ENCODE measurements around the gene TGFBR2.
"Not testable (repeated sequence)": the region's sequence is repeated elsewhere in the genome, so short reads cannot be mapped to it uniquely, and the experiment has no call there.

TGFBR2 gene

GRCh38 chr3:30623351-30623750 is 16.9 kb downstream of the TGFBR2 start:
- H3K4me3 ChIP-seq (ENCODE audit: low read depth, low read length) = no peak overlapping the region

GRCh38 chr3:30624480-30624879 is 18.1 kb downstream of the TGFBR2 start:
- not testable (repeated sequence) for H3K36me3 ChIP-seq (ENCODE audit: control insufficient read depth in 1 of 2, insufficient read depth in 2 of 2, low read length in 2 of 2); DNase-seq; H4K91ac ChIP-seq (ENCODE audit: low read depth, low read length); H3K9me3 ChIP-seq (ENCODE audit: insufficient read depth, low read depth, low read length); H3K4me3 ChIP-seq (ENCODE audit: low read depth, low read length); H2BK5ac ChIP-seq (ENCODE audit: low read depth, low read length, poor library complexity); H3K4me2 ChIP-seq (ENCODE audit: low read length); H3K27me3 ChIP-seq (ENCODE audit: insufficient read depth, low read length); H3K18ac ChIP-seq (ENCODE audit: low read length); H3K9ac ChIP-seq (ENCODE audit: low read length); H3K23ac ChIP-seq (ENCODE audit: low read length); H4K12ac ChIP-seq (ENCODE audit: low read depth, low read length); H4K8ac ChIP-seq (ENCODE audit: low read depth, low read length); H2AFZ ChIP-seq (ENCODE audit: insufficient read depth, low read length, poor library complexity); H3K27ac ChIP-seq (ENCODE audit: low read depth, low read length); H2BK120ac ChIP-seq (ENCODE audit: insufficient read depth, low read length, poor library complexity); H3K79me2 ChIP-seq (ENCODE audit: control insufficient read depth, insufficient read depth, low read length, poor library complexity); H3K14ac ChIP-seq (ENCODE audit: low read length); H3K79me1 ChIP-seq (ENCODE audit: low read length); H2BK12ac ChIP-seq (ENCODE audit: low read length); H2AK5ac ChIP-seq (ENCODE audit: low read length); H3K4ac ChIP-seq (ENCODE audit: low read depth, low read length)
- WGBS (ENCODE audit: extremely low coverage, insufficient coverage, insufficient read length) = no CpG with 5 or more reads among the region's 6 CpGs
- peaks cover 10 to 11% of the 10 kb centered on the region in 2 experiments for H3K4me1 ChIP-seq (ENCODE audit: control insufficient read depth in 1 of 2, insufficient read depth in 2 of 2, low read length in 2 of 2)

More at GRCh38 chr3:30623351-30623750, 16.9 kb downstream of the TGFBR2 start:
- no peak overlapping the region for H2BK12ac ChIP-seq (ENCODE audit: low read length)
- H2BK120ac ChIP-seq (ENCODE audit: insufficient read depth, low read length, poor library complexity) = no peak overlapping the region
- no peak overlapping the region for H3K4ac ChIP-seq (ENCODE audit: low read depth, low read length)
- H3K79me2 ChIP-seq (ENCODE audit: control insufficient read depth, insufficient read depth, low read length, poor library complexity) = peaks cover 5% of the 10 kb centered on the region
- no peak overlapping the region for H3K9ac ChIP-seq (ENCODE audit: low read length)
- H2AFZ ChIP-seq (ENCODE audit: insufficient read depth, low read length, poor library complexity) = no peak overlapping the region
- H3K4me2 ChIP-seq (ENCODE audit: low read length) = no peak overlapping the region
- H3K27me3 ChIP-seq (ENCODE audit: insufficient read depth, low read length) = no peaks in the 10 kb centered on the region
- no CpG with 5 or more reads among the region's 5 CpGs for WGBS (ENCODE audit: extremely low coverage, insufficient coverage, insufficient read length)
- no peak overlapping the region for H3K14ac ChIP-seq (ENCODE audit: low read length)
- H2BK5ac ChIP-seq (ENCODE audit: low read depth, low read length, poor library complexity) = no peak overlapping the region
- no peaks in the 10 kb centered on the region for H3K9me3 ChIP-seq (ENCODE audit: insufficient read depth, low read depth, low read length)
- no peak overlapping the region for H3K18ac ChIP-seq (ENCODE audit: low read length)
- H4K91ac ChIP-seq (ENCODE audit: low read depth, low read length) = no peak overlapping the region
- H3K36me3 ChIP-seq (ENCODE audit: control insufficient read depth in 1 of 2, insufficient read depth in 2 of 2, low read length in 2 of 2) = peaks cover under 1 to 5% of the 10 kb centered on the region in 2 experiments
- H3K23ac ChIP-seq (ENCODE audit: low read length) = no peak overlapping the region
- peaks cover 10 to 11% of the 10 kb centered on the region in 2 experiments for H3K4me1 ChIP-seq (ENCODE audit: control insufficient read depth in 1 of 2, insufficient read depth in 2 of 2, low read length in 2 of 2)
- no peak overlapping the region for H3K27ac ChIP-seq (ENCODE audit: low read depth, low read length)
- no peak for DNase-seq
- H4K8ac ChIP-seq (ENCODE audit: low read depth, low read length) = no peak overlapping the region
- H4K12ac ChIP-seq (ENCODE audit: low read depth, low read length) = no peak overlapping the region
- H3K79me1 ChIP-seq (ENCODE audit: low read length) = no peaks in the 10 kb centered on the region
- H2AK5ac ChIP-seq (ENCODE audit: low read length) = no peak overlapping the region

- H2AFZ ChIP-seq (ENCODE audit: insufficient read depth, low read length, poor library complexity) = no peak overlapping the region
These were observed 19.4 kb downstream of the TGFBR2 start for GRCh38 chr3:30625541-30626438.

GRCh38 chr3:30626443-30627180 is 20.2 kb downstream of the TGFBR2 start:
- H3K23ac ChIP-seq (ENCODE audit: low read length) = no peak overlapping the region
- no peaks in the 10 kb centered on the region for H3K79me2 ChIP-seq (ENCODE audit: control insufficient read depth, insufficient read depth, low read length, poor library complexity)
- no peaks in the 10 kb centered on the region for H3K36me3 ChIP-seq (ENCODE audit: control insufficient read depth in 1 of 2, insufficient read depth in 2 of 2, low read length in 2 of 2)
- H3K18ac ChIP-seq (ENCODE audit: low read length) = peak overlapping the region; percentile 9
- no peaks in the 10 kb centered on the region for H3K9me3 ChIP-seq (ENCODE audit: insufficient read depth, low read depth, low read length)
- peak overlapping the region; percentile 22 for H4K8ac ChIP-seq (ENCODE audit: low read depth, low read length)
- H3K27me3 ChIP-seq (ENCODE audit: insufficient read depth, low read length) = no peaks in the 10 kb centered on the region
- H4K12ac ChIP-seq (ENCODE audit: low read depth, low read length) = no peak overlapping the region
- no peak overlapping the region for H3K9ac ChIP-seq (ENCODE audit: low read length)
- no peak overlapping the region for H3K14ac ChIP-seq (ENCODE audit: low read length)
- peaks cover 3% of the 10 kb centered on the region for H3K79me1 ChIP-seq (ENCODE audit: low read length)
- H3K4me1 ChIP-seq (ENCODE audit: control insufficient read depth in 1 of 2, insufficient read depth in 2 of 2, low read length in 2 of 2) = peaks cover 6 to 10% of the 10 kb centered on the region in 2 experiments
- WGBS (ENCODE audit: extremely low coverage, insufficient coverage, insufficient read length) = no CpG with 5 or more reads among the region's 5 CpGs
- no peak overlapping the region for H2AFZ ChIP-seq (ENCODE audit: insufficient read depth, low read length, poor library complexity)
- H2BK12ac ChIP-seq (ENCODE audit: low read length) = no peak overlapping the region
- H2BK5ac ChIP-seq (ENCODE audit: low read depth, low read length, poor library complexity) = peak overlapping the region; percentile 76
- peak overlapping the region; percentile 45 for H4K91ac ChIP-seq (ENCODE audit: low read depth, low read length)
- DNase-seq = peak in 1 of 2 donors; percentile 35
- H3K4me2 ChIP-seq (ENCODE audit: low read length) = no peak overlapping the region
- no peak overlapping the region for H3K4me3 ChIP-seq (ENCODE audit: low read depth, low read length)
- H2AK5ac ChIP-seq (ENCODE audit: low read length) = no peak overlapping the region
- H2BK120ac ChIP-seq (ENCODE audit: insufficient read depth, low read length, poor library complexity) = peak overlapping the region; percentile 55
- peak overlapping the region; percentile 72 for H3K27ac ChIP-seq (ENCODE audit: low read depth, low read length)
- H3K4ac ChIP-seq (ENCODE audit: low read depth, low read length) = peak overlapping the region; percentile 21

More at GRCh38 chr3:30625541-30626438, 19.4 kb downstream of the TGFBR2 start:
- Histone ChIP-seq H3K14ac (ENCODE audit: low read length) (no peak overlapping the region), H3K27ac (ENCODE audit: low read depth, low read length) (peak overlapping the region; percentile 72), H3K4ac (ENCODE audit: low read depth, low read length) (no peak overlapping the region), H3K23ac (ENCODE audit: low read length) (no peak overlapping the region), H2BK5ac (ENCODE audit: low read depth, low read length, poor library complexity) (peak overlapping the region; percentile 76), H3K36me3 (ENCODE audit: control insufficient read depth in 1 of 2, insufficient read depth in 2 of 2, low read length in 2 of 2) (peaks cover 0 to 2% of the 10 kb centered on the region in 2 experiments), H4K91ac (ENCODE audit: low read depth, low read length) (no peak overlapping the region), H2BK12ac (ENCODE audit: low read length) (no peak overlapping the region), H3K27me3 (ENCODE audit: insufficient read depth, low read length) (no peaks in the 10 kb centered on the region), H3K9me3 (ENCODE audit: insufficient read depth, low read depth, low read length) (no peaks in the 10 kb centered on the region), H2AK5ac (ENCODE audit: low read length) (no peak overlapping the region), H2BK120ac (ENCODE audit: insufficient read depth, low read length, poor library complexity) (peak overlapping the region; percentile 55), H3K4me2 (ENCODE audit: low read length) (no peak overlapping the region), H3K18ac (ENCODE audit: low read length) (peak overlapping the region; percentile 9), H4K8ac (ENCODE audit: low read depth, low read length) (peak overlapping the region; percentile 22), H3K79me2 (ENCODE audit: control insufficient read depth, insufficient read depth, low read length, poor library complexity) (no peaks in the 10 kb centered on the region), H3K4me1 (ENCODE audit: control insufficient read depth in 1 of 2, insufficient read depth in 2 of 2, low read length in 2 of 2) (peaks cover 8 to 10% of the 10 kb centered on the region in 2 experiments), H3K79me1 (ENCODE audit: low read length) (peaks cover 3% of the 10 kb centered on the region), H3K9ac (ENCODE audit: low read length) (no peak overlapping the region), H3K4me3 (ENCODE audit: low read depth, low read length) (no peak overlapping the region), H4K12ac (ENCODE audit: low read depth, low read length) (no peak overlapping the region)
- peak; percentile 72 to 88 for DNase-seq
- no CpG with 5 or more reads among the region's 4 CpGs for WGBS (ENCODE audit: extremely low coverage, insufficient coverage, insufficient read length)
